GM12891 (cell line): ENCODE data around the gene ST6GAL2.

Experiments
- POLR2A ChIP-seq: IDR thresholded peaks from 2 replicates; pipeline ENCODE4 v1.6.1; 2011; ENCODE audit warnings: low read depth, low read length, control low read depth
- POLR2AphosphoS5 ChIP-seq: IDR thresholded peaks from 2 replicates; pipeline ENCODE4 v1.6.1; 2011; ENCODE audit warnings: low read depth, low read length, control low read depth
- POU2F2 ChIP-seq: IDR thresholded peaks from 2 replicates; pipeline ENCODE4 v1.6.1; 2011; ENCODE audit warnings: low read depth, mild to moderate bottlenecking, control low read depth, low read length, moderate library complexity
- SPI1 ChIP-seq: IDR thresholded peaks from 2 replicates; pipeline ENCODE4 v1.6.1; 2011; ENCODE audit warnings: low read depth, low read length, control low read depth
- TAF1 ChIP-seq: IDR thresholded peaks from 2 replicates; pipeline ENCODE4 v1.6.1; 2011; ENCODE audit warnings: low read depth, low read length, control low read depth

- TF ChIP-seq POLR2AphosphoS5, result no peak
- no peak for TF ChIP-seq POLR2A
- no peak for TF ChIP-seq TAF1
- TF ChIP-seq POU2F2, result no peak
- no peak for TF ChIP-seq SPI1
Observed at GRCh38 chr2:106857882-106858478, 28.0 kb downstream of the ST6GAL2 start.
